Left cardiac atrium (tissue), 4 donors: Measurements from ENCODE around the gene SEPTIN7. TPM values are rescaled to one million over a fixed set of nuclear protein-coding genes. Genes with fewer than 3 reads are reported as not detected.

ENCODE experiments used
- ATAC-seq, 2 donors: fragments of 200-7000 bp; cut with Tn5 transposase; one replicate each; pipeline ENCODE4 v1.9.1; 2020; ENCODE audit warnings: mild to moderate bottlenecking in 2 of 2, moderate library complexity in 2 of 2
- DNase-seq: peaks from one replicate; pipeline ENCODE4 v3.0.0-alpha.2; 2020
- intact Hi-C, 2 donors: fragments of 100-400 bp; cut with DNase I; formaldehyde crosslinking; loops; one replicate each; pipeline versions ENCODE4 v1.14.1 to v1.15.1; 2022 to 2023
- total RNA-seq, 2 donors: library from RNA; stranded (reverse); fragmentation: NEBNext Ultra II Directional; extraction: Animal tissue kit (Norgen Biotek cat#: 25700); gene quantifications; one replicate each; pipeline ENCODE4 v1.2.1, GENCODE V29; 2021
- donor health status: DM: no; HTN: yes; CAD: no.
- donor health status: DM: no; HTN: yes; CAD: no; lungs with severe emphysema.
- donor health status: DM: yes; HTN: yes; CAD: no.
- donor health status: Dilated cardiomyopathy.

Gene SEPTIN7
- total RNA-seq, 2 donors from 2014 or later, result 178 to 206 TPM

- ATAC-seq (no peak), DNase-seq (no peak)
- intact Hi-C loops, result no loop called here
These were observed 18.9 kb upstream of the SEPTIN7 start for GRCh38 chr7:35781767-35782515.

- no peak for DNase-seq
- no peak for ATAC-seq
- intact Hi-C loops, result no loop called here
These were observed 16.5 kb upstream of the SEPTIN7 start for GRCh38 chr7:35784332-35784731.

GRCh38 chr7:35785250-35785649 is 15.6 kb upstream of the SEPTIN7 start:
- DNase-seq (no peak), ATAC-seq (no peak)
- intact Hi-C loops, result no loop called here

GRCh38 chr7:35787925-35788324 is 12.9 kb upstream of the SEPTIN7 start:
- no peak for DNase-seq
- no peak for ATAC-seq
- intact Hi-C loops, result no loop called here

GRCh38 chr7:35792472-35792871 is 8.4 kb upstream of the SEPTIN7 start:
- intact Hi-C loops, result no loop called here
- DNase-seq, result no peak
- ATAC-seq, result peak; percentile 59 to 72

- peak; percentile 76 to 93 for ATAC-seq
- DNase-seq, result no peak
- intact Hi-C loops, result no loop called here
These were observed 7.9 kb upstream of the SEPTIN7 start for GRCh38 chr7:35792873-35793489.

- no peak for ATAC-seq
- DNase-seq, result no peak
- intact Hi-C loops, result no loop called here
These were observed 3.5 kb upstream of the SEPTIN7 start for GRCh38 chr7:35797311-35797710.

- intact Hi-C loops, result loop anchor here (5.0 to 10.0 kb wide), 4 partner anchors 75 to 105 kb away; no protein-coding TSS in a partner anchor
- ATAC-seq (peak; percentile 65 to 78), DNase-seq (peak; percentile 93)
These were observed 775 bp upstream of the SEPTIN7 start for GRCh38 chr7:35799846-35800717.

GRCh38 chr7:35801392-35802101 is 690 bp downstream of the SEPTIN7 start:
- intact Hi-C loops, result loop anchor here (5.0 to 10.0 kb wide), 4 partner anchors 73 to 103 kb away; no protein-coding TSS in a partner anchor
- DNase-seq (peak; percentile 83), ATAC-seq (peak; percentile 43 to 71)

- ATAC-seq (no peak), DNase-seq (no peak)
- intact Hi-C loops, result loop anchor here (5.0 to 10.0 kb wide), 4 partner anchors 73 to 103 kb away; no protein-coding TSS in a partner anchor
These were observed 1.2 kb downstream of the SEPTIN7 start for GRCh38 chr7:35802102-35802466.

GRCh38 chr7:35802649-35803048 is 1.8 kb downstream of the SEPTIN7 start:
- ATAC-seq, result no peak
- intact Hi-C loops, result loop anchor here (5.0 to 10.0 kb wide), 4 partner anchors 72 to 102 kb away; no protein-coding TSS in a partner anchor
- DNase-seq, result no peak

GRCh38 chr7:35804231-35804970 is 3.5 kb downstream of the SEPTIN7 start:
- ATAC-seq (no peak), DNase-seq (no peak)
- intact Hi-C loops, result loop anchor here (5.0 to 10.0 kb wide), 4 partner anchors 70 to 100 kb away; no protein-coding TSS in a partner anchor

- DNase-seq (no peak), ATAC-seq (no peak)
- intact Hi-C loops, result loop anchor here (10.0 kb wide), 3 partner anchors 69 to 101 kb away; no protein-coding TSS in a partner anchor
These were observed 5.0 kb downstream of the SEPTIN7 start for GRCh38 chr7:35805876-35806275.

- intact Hi-C loops, result no loop called here
- no peak for DNase-seq
- no peak for ATAC-seq
These were observed 15.7 kb downstream of the SEPTIN7 start for GRCh38 chr7:35816514-35816913.

GRCh38 chr7:35817181-35817580 is 16.3 kb downstream of the SEPTIN7 start:
- no peak for ATAC-seq
- no peak for DNase-seq
- intact Hi-C loops, result no loop called here

GRCh38 chr7:35817930-35818329 is 17.1 kb downstream of the SEPTIN7 start:
- ATAC-seq (no peak), DNase-seq (no peak)
- intact Hi-C loops, result no loop called here

- no peak for ATAC-seq
- DNase-seq, result no peak
- intact Hi-C loops, result no loop called here
These were observed 17.7 kb downstream of the SEPTIN7 start for GRCh38 chr7:35818513-35818912.

GRCh38 chr7:35819310-35819709 is 18.5 kb downstream of the SEPTIN7 start:
- intact Hi-C loops, result no loop called here
- DNase-seq (no peak), ATAC-seq (no peak)
